HG03139 (cell line): ENCODE measurements around the gene ATXN2L.
"Not testable (repeated sequence)": the region's sequence is repeated elsewhere in the genome, so short reads cannot be mapped to it uniquely, and the experiment has no call there.

Experiments
- ATAC-seq: cut with Tn5 transposase; IDR thresholded peaks from one replicate; pipeline ENCODE4 v1.9.1; 2021; ENCODE audit not compliant: unreplicated experiment

ATXN2L gene

GRCh38 chr16:28869201-28869600, 46.4 kb downstream of the ATXN2L start:
- ATAC-seq, result no peak

GRCh38 chr16:28872952-28873351, 50.2 kb downstream of the ATXN2L start:
- ATAC-seq, result no peak

GRCh38 chr16:28873543-28874201, 50.9 kb downstream of the ATXN2L start:
- ATAC-seq, result no peak

GRCh38 chr16:28874406-28874805, 51.6 kb downstream of the ATXN2L start:
- ATAC-seq, result no peak

- ATAC-seq, result no peak
These were observed 52.6 kb downstream of the ATXN2L start for GRCh38 chr16:28875134-28876018.

GRCh38 chr16:28876019-28876659, 53.3 kb downstream of the ATXN2L start:
- no peak for ATAC-seq

GRCh38 chr16:28876973-28877654, 54.3 kb downstream of the ATXN2L start:
- ATAC-seq, result no peak

GRCh38 chr16:28877655-28878000, 54.8 kb downstream of the ATXN2L start:
- no peak for ATAC-seq

GRCh38 chr16:28878083-28878926, 55.5 kb downstream of the ATXN2L start, which contains the start of gene ATP2A1:
Gene ATP2A1, plus strand, starts transcription at chr16:28878488. Its CDS starts 184 bp downstream, at chr16:28878672.
- ATAC-seq, result no peak

- ATAC-seq, result no peak
These were observed 56.6 kb downstream of the ATXN2L start for GRCh38 chr16:28879261-28879840.

GRCh38 chr16:28879841-28880588, 57.2 kb downstream of the ATXN2L start:
- no peak for ATAC-seq

- ATAC-seq, result no peak
These were observed 57.8 kb downstream of the ATXN2L start for GRCh38 chr16:28880589-28880915.

GRCh38 chr16:28880955-28881354, 58.2 kb downstream of the ATXN2L start:
- ATAC-seq, result no peak

GRCh38 chr16:28881565-28881964, 58.8 kb downstream of the ATXN2L start:
- not testable (repeated sequence) for ATAC-seq

- ATAC-seq, result no peak
These were observed 59.9 kb downstream of the ATXN2L start for GRCh38 chr16:28882551-28883160.

GRCh38 chr16:28883221-28883996, 60.6 kb downstream of the ATXN2L start:
- no peak for ATAC-seq

- no peak for ATAC-seq
These were observed 61.2 kb downstream of the ATXN2L start for GRCh38 chr16:28884045-28884444.
